CMK (cell line): Measurements from ENCODE around the gene CEBPB.
"Not testable (repeated sequence)": the region's sequence is repeated elsewhere in the genome, so short reads cannot be mapped to it uniquely, and the experiment has no call there.

ENCODE experiments used
- DNase-seq: peaks from one replicate; pipeline ENCODE4 v3.0.0-alpha.2; 2010; ENCODE audit warnings: low read depth

Gene CEBPB

DNA sequence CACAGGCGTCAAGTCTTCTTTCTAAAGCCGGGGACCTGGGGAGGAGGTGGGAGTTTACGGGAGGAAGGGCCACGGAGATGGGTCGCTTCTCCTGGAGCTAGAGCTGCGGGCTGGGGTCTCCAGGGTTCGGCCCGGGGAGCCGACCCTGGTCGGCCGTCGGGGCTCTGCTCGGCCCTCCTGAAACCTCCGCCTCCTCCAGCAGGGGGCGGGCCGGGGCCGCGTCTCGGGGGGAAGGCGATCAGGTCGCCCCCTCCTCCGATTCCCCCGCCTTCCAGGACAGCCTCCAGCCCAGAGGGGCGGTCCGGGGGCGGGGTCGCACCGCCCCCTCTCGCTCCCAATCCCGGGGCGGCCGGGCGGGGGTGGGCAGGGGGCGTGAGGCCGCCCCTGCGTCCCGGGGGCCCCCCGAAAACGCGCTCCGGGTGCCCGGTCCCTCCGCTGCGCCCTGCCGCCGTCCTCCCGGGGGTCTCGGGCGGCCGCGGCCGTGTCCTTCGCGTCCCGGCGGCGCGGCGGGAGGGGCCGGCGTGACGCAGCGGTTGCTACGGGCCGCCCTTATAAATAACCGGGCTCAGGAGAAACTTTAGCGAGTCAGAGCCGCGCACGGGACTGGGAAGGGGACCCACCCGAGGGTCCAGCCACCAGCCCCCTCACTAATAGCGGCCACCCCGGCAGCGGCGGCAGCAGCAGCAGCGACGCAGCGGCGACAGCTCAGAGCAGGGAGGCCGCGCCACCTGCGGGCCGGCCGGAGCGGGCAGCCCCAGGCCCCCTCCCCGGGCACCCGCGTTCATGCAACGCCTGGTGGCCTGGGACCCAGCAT, at the start of gene CEBPB:
Gene CEBPB, plus strand, starts transcription at position 580 of the 814 bp plus-strand sequence. Its CDS starts 204 bp downstream, at position 784.
- no peak for DNase-seq

GRCh38 chr20:50141018-50141675, 49.5 kb upstream of the CEBPB start:
- DNase-seq = no peak

GRCh38 chr20:50141811-50142561, 48.6 kb upstream of the CEBPB start:
- DNase-seq = no peak

DNA sequence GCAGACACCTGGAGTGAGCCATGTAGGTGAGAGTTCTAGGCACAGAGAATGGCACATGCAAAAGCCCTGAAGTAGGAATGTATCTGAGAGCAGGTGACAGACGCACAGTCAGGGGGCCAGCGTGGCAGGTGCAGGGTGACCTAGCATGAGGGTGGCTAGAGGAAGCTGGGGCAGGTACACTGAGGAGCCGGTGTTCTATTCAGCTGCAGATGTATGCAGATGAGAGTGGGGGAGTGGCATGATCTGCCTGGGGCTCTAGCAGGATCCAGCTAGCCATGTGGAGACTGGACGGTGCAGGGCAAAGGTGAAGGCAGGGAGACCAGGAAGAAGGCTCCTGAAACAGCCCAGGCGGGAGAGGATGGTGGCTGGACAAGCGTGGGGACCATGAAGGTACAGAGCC, 47.8 kb upstream of the CEBPB start:
- DNase-seq = no peak

GRCh38 chr20:50144362-50144761, 46.3 kb upstream of the CEBPB start:
- no peak for DNase-seq

- no peak for DNase-seq
These were observed 45.1 kb upstream of the CEBPB start for GRCh38 chr20:50145566-50145965.

DNA sequence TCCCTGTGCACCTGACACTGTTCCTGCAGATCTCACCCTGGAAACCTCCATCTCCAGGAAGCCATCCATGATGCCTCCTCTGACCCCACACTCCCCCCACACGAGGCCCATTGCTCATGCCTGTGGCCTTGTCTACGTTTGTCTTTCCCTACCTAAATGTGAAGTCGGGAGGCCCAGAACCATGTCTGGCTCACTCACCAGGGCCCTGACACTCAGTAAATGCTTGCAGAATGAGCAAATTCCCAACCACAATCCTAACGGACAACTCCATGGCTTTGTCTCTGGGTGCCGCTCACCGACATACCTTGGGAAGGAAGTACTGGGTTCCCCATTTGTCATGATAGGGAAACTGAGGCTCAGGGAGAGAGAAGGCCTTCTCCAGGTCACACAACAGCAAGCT, 44.4 kb upstream of the CEBPB start:
- no peak for DNase-seq

DNA sequence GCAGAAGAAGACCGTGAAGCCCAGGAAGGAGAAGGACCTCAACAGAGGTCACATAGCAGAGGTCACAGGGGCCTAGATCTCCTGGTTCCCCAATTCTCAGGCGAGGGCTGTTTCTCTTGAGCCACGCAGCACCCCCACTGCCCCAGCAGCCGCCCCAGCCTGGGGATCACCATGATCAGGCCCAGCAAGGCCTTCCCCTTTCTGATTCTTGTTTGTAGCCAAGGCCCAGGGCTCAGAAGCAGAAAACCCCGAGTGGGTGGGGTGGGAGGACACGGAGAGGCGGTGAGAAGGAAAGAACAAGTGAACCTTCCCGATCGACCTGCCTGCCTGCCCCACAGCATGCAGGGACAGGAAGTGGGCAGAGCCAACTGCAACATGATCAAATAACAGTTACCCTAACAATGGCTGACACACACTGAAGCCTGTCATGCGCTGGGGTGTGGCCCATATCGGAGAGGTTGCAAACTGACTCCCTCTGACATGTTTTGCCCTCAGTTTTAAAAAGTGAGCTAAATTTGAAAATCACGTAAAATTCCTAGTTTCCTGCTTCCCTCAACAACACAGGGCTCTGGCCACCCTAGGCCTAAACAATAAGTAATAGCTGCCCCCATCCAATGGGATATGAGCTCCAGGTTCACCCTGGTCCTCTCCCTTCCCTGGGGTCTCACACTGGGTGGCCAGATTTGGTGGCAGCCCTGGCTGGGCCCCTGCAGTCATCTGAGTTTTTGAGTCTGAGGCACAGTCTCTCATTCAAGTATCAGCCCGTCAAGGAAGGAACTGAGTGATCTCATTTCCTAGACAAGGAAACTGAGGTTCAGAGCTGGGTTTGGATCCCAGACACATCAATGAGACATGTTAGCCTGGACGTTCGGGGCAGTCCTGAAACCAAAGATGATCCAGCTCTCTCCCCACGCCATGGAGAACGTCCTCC, 43.6 kb upstream of the CEBPB start:
- DNase-seq = peak; percentile 60

GRCh38 chr20:50149481-50150254, 41.0 kb upstream of the CEBPB start:
- no peak for DNase-seq

- DNase-seq = no peak
These were observed 39.4 kb upstream of the CEBPB start for GRCh38 chr20:50151034-50151743.

DNA sequence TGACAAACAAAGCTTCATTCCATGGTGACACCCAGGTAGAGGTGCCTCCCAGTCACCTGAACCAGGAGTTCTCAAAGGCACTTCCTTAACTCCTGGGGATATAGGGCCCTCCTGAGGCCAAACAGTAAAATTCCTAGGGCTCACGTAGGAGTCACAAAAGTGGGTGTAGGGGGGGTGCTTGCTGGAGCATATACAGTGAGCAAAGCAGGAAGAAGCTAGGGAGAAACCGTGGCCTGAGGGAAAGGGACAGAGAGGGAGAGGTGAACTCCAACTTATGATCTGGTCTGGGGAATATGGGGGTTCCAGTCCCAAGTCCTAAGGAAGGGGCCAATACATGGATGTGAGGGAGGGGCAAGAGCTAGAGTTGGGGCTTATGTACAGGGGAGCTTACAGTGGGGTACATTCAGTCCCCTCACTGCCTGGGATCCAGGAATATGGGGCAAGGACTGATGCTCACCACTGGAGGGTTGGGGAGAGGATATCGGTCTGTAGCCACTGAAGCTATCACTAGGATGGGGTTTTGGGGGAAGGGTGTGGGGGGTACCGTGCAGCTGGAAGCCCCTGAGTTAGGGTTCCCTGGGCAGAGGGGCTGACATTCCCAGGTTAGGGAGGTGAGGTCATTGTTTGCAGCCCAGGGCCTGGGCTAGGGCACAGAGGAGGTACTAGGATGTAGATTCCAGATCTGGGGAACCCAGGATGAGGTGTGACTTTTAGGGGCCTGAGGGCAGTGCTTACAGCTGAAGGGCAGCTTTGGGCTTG, 38.1 kb upstream of the CEBPB start:
- no peak for DNase-seq

DNA sequence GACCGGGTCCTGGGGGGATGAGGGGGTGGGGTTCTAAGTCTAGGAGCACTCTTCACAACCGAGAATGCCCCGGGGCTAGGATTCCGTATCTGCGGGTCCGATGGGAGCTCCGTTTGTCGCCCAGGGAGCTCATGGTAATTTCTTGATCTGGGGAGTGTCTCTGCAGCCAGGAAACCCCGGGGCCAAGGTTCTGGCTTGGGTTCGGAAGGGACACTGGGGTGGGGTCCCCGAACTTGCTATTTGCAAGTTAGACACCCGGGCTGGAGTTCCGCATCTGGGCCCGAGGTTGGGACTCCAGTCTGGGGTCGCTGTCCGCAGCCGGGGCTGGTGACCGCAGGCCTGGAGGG, 37.5 kb upstream of the CEBPB start:
- no peak for DNase-seq

GRCh38 chr20:50153500-50154377, 36.9 kb upstream of the CEBPB start, which contains the start of gene PEDS1:
PEDS1 (minus strand) TSS chr20:50153723; CDS start chr20:50153637, 86 bp downstream.
- DNase-seq = peak; percentile 64

DNA sequence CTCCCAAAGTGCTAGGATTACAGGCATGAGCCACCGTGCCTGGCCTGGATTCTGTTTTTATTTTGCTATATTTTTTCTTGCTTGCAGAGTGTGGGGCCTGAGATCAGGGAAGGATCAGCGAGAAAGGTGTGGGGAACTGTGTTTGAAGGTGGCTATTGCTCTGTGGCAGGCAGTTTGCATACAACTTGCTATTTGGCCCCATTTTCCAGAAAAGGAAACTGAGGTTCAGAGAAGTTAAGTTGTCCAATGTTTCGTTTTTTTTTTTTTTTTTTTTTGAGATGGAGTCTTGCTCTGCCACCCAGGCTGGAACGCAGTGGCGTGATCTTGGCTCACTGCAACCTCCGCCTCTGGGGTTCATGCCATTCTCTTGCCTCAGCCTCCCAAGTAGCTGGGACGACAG, 29.1 kb upstream of the CEBPB start:
- DNase-seq = not testable (repeated sequence)

- no peak for DNase-seq
These were observed 26.9 kb upstream of the CEBPB start for GRCh38 chr20:50163570-50164317.

- peak; percentile 81 for DNase-seq
These were observed 24.7 kb upstream of the CEBPB start for GRCh38 chr20:50165684-50166554.
